Activated CD8-positive, alpha-beta memory T cell treated with anti-CD3 and anti-CD28 coated beads for 1 hour (primary cell): ENCODE measurements around the gene ZBTB7B.
"Not testable (repeated sequence)": the region's sequence is repeated elsewhere in the genome, so short reads cannot be mapped to it uniquely, and the experiment has no call there.

Experiments
- DNase-seq, 2 donors: peaks; one replicate each; pipeline ENCODE4 v3.0.0-alpha.2; 2020; ENCODE audit warnings: low read depth in 1 of 2; ENCODE audit errors: extremely low read depth in 1 of 2

The ZBTB7B gene

DNA sequence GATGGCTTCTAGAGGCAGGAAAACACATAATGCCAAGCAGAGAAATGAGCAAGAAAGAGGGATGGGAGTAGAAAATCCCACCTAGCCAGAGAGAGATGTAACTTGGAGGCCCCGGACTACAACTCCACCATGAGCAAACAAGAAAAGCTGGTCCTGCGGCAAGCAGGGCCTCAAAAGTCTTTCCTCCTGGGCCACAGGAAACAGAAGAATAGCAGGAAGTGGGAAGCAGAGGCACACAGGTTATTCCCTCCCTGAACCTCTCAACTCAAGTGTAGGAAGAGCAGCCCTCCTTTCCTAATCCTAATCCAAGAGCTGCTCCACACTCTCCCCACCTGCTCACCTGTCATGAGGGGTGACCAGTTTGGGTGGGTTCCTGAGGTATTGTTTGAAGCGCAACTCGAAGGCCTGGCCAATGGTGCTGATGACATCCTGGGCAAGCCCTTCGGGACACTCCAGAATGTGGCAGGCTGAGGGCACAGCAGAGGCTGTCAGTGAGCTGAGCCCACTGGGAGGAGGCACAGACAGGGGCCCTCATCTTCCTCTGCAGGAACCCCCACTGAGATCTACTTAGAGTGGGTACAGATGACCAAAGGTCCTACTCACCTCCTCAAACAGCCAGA is 35.2 kb upstream of the ZBTB7B start:
- no peak for DNase-seq

- no peak for DNase-seq
Observed at GRCh38 chr1:154968731-154969130, 33.9 kb upstream of the ZBTB7B start.

DNA sequence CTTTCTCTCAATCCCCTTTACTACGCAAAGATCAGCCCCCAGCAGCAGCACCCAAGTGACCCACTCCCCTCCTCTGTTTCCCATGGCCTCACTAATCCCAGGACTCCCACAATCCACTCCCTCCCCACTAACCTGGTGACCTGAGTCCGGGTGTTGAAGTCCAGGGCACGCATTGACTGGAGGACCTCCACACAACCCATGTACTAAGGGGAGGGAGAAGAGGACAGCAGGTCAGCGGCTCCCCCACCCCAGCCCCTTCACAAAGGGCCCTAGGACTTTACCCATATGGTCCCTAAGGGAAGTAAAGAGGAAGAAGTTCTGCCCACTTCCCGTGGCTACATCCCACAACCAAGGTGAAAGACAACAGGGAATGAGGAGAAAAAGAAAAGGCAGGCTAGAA is 33.4 kb upstream of the ZBTB7B start:
- no peak for DNase-seq

- no peak for DNase-seq
Observed at GRCh38 chr1:154969860-154970452, 32.6 kb upstream of the ZBTB7B start.

DNA sequence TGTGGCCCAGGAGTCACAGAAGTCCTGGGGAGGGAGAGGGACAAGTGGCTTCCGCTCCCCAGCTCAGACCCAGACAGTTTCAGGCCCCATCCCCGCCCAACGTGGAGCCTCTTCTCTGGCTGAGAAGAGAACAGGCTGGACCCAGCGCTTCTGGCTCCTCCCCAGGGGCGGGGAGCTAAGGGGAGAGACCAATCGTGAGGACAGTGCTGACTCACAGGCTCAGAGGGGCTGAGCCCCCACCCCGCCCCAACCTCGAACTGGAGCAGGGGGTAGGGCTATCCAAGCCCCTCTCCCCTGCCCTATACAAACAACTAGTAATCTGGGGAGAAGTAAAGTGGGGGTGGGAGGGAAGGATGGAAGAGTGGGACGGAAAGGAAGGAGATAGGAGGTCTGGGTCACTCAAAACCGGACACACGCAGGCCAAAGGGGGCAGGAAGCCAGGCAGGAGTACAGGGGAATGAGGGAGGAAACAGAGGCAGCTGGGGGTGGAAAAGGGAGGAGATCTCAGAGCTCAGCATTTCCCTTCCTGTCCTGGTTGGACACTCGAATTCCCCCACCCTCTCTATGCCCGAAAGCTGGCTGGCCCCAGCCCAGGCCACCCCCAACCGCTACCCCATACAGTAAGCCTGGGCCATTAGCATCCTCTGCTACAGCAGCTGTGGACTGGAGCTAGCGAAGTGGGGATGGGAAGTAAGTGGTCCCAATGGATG is 31.8 kb upstream of the ZBTB7B start, which contains the start of gene SHC1:
Gene SHC1, minus strand, starts transcription at position 117 of the 710 bp plus-strand sequence. CDS start 221 bp downstream, outside the sequence.
- DNase-seq = no peak

DNA sequence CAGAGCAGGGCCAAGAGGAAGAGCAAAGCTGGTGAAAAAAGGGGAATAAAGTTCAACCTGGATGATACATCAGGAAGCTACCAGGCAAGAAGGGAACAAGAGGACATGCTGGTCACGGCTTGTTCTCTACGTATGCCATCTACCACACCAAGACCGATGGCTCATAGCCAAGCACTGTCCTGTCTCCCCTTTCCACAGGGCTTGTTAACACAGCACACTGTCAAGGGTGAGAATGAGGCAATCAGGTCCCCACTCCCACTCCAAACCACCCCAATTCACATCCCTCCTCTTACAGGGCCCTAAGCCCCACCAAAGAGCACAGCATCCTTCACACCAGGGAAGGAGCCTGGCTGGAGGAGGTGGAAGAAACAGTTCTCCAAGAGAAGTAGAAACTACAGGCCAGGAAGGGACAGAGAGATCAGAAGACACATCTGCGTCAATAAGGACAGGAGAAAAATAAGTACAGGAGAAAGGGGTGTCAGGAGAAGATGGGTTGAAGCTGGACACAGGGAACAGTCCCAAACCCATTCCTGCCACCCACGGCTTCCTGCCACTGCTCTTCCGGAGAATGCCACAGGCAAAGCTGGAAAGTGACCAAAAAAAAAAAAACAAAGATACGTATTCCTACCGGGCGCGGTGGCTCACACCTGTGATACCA is 31.1 kb upstream of the ZBTB7B start:
- no peak for DNase-seq

DNA sequence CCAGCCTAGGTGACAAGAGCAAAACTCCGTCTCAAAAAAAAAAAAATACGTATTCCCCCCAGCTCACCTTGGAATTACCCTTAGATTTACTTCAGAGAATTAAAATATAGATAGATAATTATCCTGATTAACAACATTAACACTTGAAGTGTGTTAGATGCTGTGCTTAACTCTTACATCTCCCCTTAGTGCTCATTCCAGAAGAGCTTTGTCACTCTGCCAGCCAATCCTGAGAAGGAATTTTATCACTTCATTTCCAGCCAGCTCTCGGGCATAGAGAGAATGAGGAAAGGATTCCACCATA is 30.4 kb upstream of the ZBTB7B start:
- no peak for DNase-seq

GRCh38 chr1:154972517-154973343 is 29.9 kb upstream of the ZBTB7B start:
- DNase-seq = no peak

DNA sequence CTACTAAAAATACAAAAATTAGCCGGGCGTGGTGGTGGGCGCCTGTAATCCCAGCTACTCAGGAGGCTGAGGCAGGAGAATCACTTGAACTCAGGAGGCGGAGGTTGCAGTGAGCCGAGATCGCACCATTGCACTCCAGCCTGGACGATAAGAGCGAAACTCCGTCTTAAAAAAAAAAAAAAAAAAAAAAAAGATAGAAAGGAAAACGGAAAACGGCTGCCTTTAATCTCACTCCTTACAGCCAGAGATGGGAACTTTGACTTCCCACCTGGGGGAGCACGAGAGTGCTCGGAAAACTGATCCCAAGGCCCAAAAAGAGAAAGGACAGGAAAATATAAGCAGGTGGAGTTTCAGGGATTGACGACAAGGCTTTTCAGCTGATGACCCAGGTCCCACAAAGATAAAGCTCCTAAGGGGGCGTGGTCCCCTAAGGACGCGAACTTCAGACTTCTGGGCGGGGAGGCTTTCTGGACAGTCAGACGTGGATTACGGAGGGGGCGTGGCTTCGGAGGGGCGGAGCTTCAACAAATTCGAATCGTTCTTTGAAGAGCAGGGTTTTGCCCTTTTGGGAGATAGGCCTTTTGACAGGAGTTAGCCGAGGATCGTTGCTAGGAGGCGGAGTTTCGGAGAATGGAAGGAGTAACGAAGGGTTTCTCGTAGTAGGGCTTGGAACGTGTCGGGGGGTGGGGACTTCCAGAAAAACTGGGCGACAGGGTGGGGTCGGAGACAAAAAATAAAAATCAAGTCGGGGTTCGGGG is 29.1 kb upstream of the ZBTB7B start:
- DNase-seq = peak; percentile 81 to 83

DNA sequence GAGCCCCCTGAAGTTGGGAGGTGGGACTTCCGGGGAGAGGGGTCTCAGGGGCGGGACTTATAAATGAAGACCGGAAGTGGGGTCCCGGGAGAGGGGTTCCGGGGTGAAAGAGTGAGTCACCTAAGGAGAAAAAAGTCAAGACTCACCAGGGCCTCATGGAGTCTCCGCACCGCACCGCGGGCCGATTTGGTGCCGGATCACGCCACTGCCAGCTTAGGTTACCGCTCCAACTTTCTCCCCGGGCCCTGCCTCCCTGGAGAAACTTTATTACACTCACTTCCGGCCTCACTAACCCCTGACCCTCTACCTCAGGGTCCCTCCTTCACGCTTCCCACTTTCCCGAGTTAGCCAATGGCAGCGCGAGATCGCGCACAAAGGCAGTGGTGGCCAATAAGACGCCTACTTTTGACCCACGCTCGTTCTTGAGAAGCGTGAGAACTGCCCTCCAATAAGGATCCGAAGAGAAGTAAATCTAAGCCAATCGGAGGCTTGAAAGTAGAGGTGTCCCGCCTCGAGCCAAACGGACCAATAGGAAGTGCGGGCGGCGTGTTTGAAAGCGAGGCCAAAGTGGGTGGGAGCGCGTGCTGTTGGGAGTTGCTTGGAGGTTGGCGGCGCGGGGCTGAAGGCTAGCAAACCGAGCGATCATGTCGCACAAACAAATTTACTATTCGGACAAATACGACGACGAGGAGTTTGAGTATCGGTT is 28.3 kb upstream of the ZBTB7B start, which contains the start of gene CKS1B:
Gene CKS1B, plus strand, starts transcription at position 580 of the 706 bp plus-strand sequence. Its CDS starts 65 bp downstream, at position 645.
- peak; percentile 85 to 94 for DNase-seq

DNA sequence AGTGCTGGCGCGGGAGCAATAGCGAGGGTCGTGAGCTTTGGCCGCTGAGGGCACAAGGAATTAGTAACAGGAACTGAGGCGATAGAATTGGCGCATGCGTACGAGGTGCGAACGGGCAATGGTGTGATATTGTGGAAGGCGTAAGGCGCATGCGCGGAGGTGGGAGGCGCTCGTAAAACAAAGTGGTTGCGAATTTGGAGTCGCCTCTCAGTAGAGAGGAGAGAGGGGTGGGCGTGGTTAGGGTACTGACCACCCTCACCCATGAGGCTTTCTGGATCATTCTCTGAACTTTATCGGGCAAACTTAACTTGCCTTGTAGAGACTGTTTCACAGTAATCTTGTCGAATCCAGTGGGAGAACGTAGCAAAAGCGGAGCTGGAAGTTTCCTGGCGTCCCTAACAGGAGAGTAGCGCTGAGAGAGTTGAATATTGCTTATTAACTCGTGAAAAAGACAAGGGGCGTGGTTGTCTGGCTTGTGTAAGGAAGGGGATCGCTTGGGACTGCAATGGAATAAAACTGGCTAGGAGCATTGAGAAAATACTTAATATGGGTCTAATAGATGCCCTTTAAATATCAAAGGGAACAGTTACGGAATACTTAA is 27.7 kb upstream of the ZBTB7B start:
- peak; percentile 87 to 89 for DNase-seq

DNA sequence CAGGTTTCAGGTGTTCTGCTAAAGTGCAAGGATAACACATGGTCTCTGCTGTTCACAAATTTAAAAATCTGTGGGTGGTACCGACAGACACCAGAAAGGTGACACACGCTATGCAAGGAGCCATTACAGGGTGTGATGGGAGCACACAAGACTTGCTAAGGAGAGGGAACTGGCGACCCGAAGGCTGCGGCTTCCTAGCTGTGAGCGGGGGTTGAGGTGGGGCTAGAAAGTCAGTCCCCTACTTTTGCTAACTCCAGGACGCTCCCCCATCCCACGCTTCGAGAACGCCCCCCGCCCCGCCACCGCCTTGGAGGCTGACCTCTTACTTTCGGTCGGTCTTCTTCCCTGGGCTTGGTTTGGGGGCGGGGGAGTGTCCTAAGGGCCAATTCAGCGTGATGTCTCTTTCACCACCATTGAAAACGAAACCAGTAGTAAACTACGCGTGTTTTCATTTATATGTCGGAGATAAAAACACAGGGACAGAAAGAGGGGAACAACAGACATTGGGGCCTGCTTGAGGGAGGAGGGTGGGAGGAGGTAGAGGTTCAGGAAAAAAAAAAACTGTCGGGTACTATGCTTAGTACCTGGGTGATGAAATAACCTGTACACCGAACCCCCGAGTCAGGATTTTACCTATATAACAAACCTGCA is 27.1 kb upstream of the ZBTB7B start:
- DNase-seq = peak in 1 of 2 donors; percentile 27

GRCh38 chr1:154977762-154978161 is 24.8 kb upstream of the ZBTB7B start:
- not testable (repeated sequence) for DNase-seq

- DNase-seq = no peak
Observed at GRCh38 chr1:154978360-154978759, 24.2 kb upstream of the ZBTB7B start.

GRCh38 chr1:154982341-154982740 is 20.3 kb upstream of the ZBTB7B start:
- no peak for DNase-seq

- DNase-seq = peak; percentile 85 to 87
Observed at GRCh38 chr1:154982897-154983648, 19.5 kb upstream of the ZBTB7B start, which contains the start of gene FLAD1. TSS of gene FLAD1 (plus strand) at chr1:154983344. CDS start at chr1:154983695, 351 bp downstream.

- no peak for DNase-seq
Observed at GRCh38 chr1:154983776-154984466, 18.7 kb upstream of the ZBTB7B start.
